HepG2 (cell line): ENCODE data around the gene HTR1D. TPM values are rescaled to one million over a fixed set of nuclear protein-coding genes. Genes with fewer than 3 reads are reported as not detected.

Experiments
- ATAC-seq: fragments of 200-7000 bp; cut with Tn5 transposase; 3 replicates; pipeline ENCODE4 v1.9.1; 2020; ENCODE audit warnings: mild to moderate bottlenecking, moderate library complexity
- BruUV-seq: library from RNA; stranded (reverse); fragments of 400-500 nt; replicated peaks from 2 replicates; lab custom pipeline; 2021; lab: Mats Ljungman, UMichigan
- CTCF ChIA-PET: fragments of 300-600 bp; formaldehyde crosslinking; extraction: SDS; loops from one replicate; lab custom pipeline; 2021; ENCODE audit warnings: low total read pairs, inconsistent platforms, low intra/inter-chr PET ratio; lab: Yijun Ruan, JAX
- POLR2A ChIA-PET: fragments of 350-600 bp; sonication (Branson Sonifier 250); formaldehyde crosslinking; loops from one replicate; lab custom pipeline; 2020; ENCODE audit warnings: antibody characterized with exemption, inconsistent platforms; lab: Yijun Ruan, JAX
- DNase-seq: peaks from one replicate; pipeline ENCODE4 v3.0.0-alpha.2; 2015; ENCODE audit warnings: low spot score
- FAIRE-seq: peaks from 3 replicates; lab custom pipeline; 2011; peaks lifted over from hg19 to GRCh38; lab: Jason Lieb, UNC
- H2AFZ ChIP-seq: one replicate; pipeline ENCODE4 v1.6.1; 2011; ENCODE audit warnings: low read length, inconsistent platforms
- H3K27ac ChIP-seq: fragments of 300-600 bp; 3 replicates; pipeline ENCODE4 v1.8.0; 2011; ENCODE audit warnings: mixed run types, mild to moderate bottlenecking, mixed read lengths, low read length, inconsistent platforms; ENCODE audit not compliant: insufficient read depth; ENCODE audit errors: extremely low read length
- H3K27me3 ChIP-seq, 2 experiments: fragments of 200-600 bp in 1 of 2; 2 replicates in 1 of 2; 3 replicates in 1 of 2; pipeline versions ENCODE4 v1.6.0 to v1.8.0; 2011; ENCODE audit warnings: low read length in 2 of 2, mild to moderate bottlenecking in 2 of 2, moderate library complexity in 2 of 2, inconsistent platforms in 1 of 2; ENCODE audit not compliant: insufficient read depth in 2 of 2, control insufficient read depth in 1 of 2
- H3K36me3 ChIP-seq, 2 experiments: fragments of 200-600 bp in 1 of 2; replicated peaks in 1 of 2; 2 replicates in 1 of 2; 3 replicates in 1 of 2; pipeline versions ENCODE4 v1.5.1 to v1.8.0; 2011; ENCODE audit warnings: low read length in 2 of 2, inconsistent platforms in 1 of 2; ENCODE audit not compliant: insufficient read depth in 2 of 2, control insufficient read depth in 1 of 2
- H3K4me1 ChIP-seq: 2 replicates; pipeline ENCODE4 v1.5.1; 2012; ENCODE audit warnings: low read length, inconsistent platforms; ENCODE audit not compliant: insufficient read depth
- H3K4me2 ChIP-seq: 2 replicates; pipeline ENCODE4 v1.6.0; 2011; ENCODE audit warnings: low read depth, low read length, inconsistent platforms
- H3K4me3 ChIP-seq, 3 experiments: fragments of 200-600 bp in 1 of 3; sonication (generic), shearing (Covaris generic) in 1 of 3; replicated peaks in 1 of 3; 2 replicates each; pipeline ENCODE4 v1.5.1; 2011 to 2016; ENCODE audit warnings: low read length in 3 of 3, inconsistent platforms in 2 of 3, low read depth in 2 of 3, mild to moderate bottlenecking in 2 of 3, control low read depth in 1 of 3, mixed read lengths in 1 of 3; ENCODE audit not compliant: insufficient read depth in 1 of 3
- H3K79me2 ChIP-seq: one replicate; pipeline ENCODE4 v1.6.1; 2011; ENCODE audit warnings: low read length, inconsistent platforms; ENCODE audit not compliant: insufficient read depth
- H3K9ac ChIP-seq: 2 replicates; pipeline ENCODE4 v1.6.0; 2011; ENCODE audit warnings: mild to moderate bottlenecking, low read depth, low read length, inconsistent platforms; ENCODE audit not compliant: insufficient read depth
- H3K9me3 ChIP-seq: 2 replicates; pipeline ENCODE4 v1.5.1; 2012; ENCODE audit warnings: mild to moderate bottlenecking, low read length
- H4K20me1 ChIP-seq: 2 replicates; pipeline ENCODE4 v1.6.0; 2011; ENCODE audit warnings: inconsistent platforms, mild to moderate bottlenecking, low read length, moderate library complexity; ENCODE audit not compliant: insufficient read depth
- AKNA ChIP-seq: sonication (generic); formaldehyde crosslinking; IDR thresholded peaks from 2 replicates; pipeline ENCODE4 v1.4.0; 2020; ENCODE audit warnings: missing genetic modification reagents, borderline replicate concordance
- ARHGAP35 ChIP-seq: sonication (generic); formaldehyde crosslinking; IDR thresholded peaks from 2 replicates; pipeline ENCODE4 v1.9.0; 2022; ENCODE audit warnings: mild to moderate bottlenecking, inconsistent platforms, moderate library complexity, missing genetic modification reagents, borderline replicate concordance
- KDM1A ChIP-seq: IDR thresholded peaks from 2 replicates; pipeline ENCODE4 v1.6.1; 2016; ENCODE audit warnings: missing compliant biosample characterization
- MXD4 ChIP-seq: IDR thresholded peaks from 2 replicates; pipeline ENCODE4 v1.6.1; 2016; ENCODE audit warnings: mild to moderate bottlenecking, missing biosample characterization, missing genetic modification reagents
- TFE3 ChIP-seq: IDR thresholded peaks from 2 replicates; pipeline ENCODE4 v1.6.1; 2016
- ZBTB33 ChIP-seq: sonication (generic); formaldehyde crosslinking; IDR thresholded peaks from 2 replicates; pipeline ENCODE4 v1.4.0; 2020; ENCODE audit warnings: missing genetic modification reagents
- ZFP36 ChIP-seq: fragments of 150-350 bp; IDR thresholded peaks from 2 replicates; pipeline ENCODE4 v1.6.1; 2018; ENCODE audit warnings: borderline replicate concordance, low read length, low read depth; ENCODE audit not compliant: partially characterized antibody
- ZMYM3 ChIP-seq: sonication (generic); formaldehyde crosslinking; IDR thresholded peaks from 2 replicates; pipeline ENCODE4 v1.5.1; 2020; ENCODE audit warnings: mild to moderate bottlenecking, missing genetic modification reagents
- ZNF235 ChIP-seq: sonication (generic); formaldehyde crosslinking; IDR thresholded peaks from 2 replicates; pipeline ENCODE4 v1.8.1; 2023; ENCODE audit warnings: mild to moderate bottlenecking, missing genetic modification reagents, borderline replicate concordance
- ZNF512B ChIP-seq: sonication (generic); formaldehyde crosslinking; IDR thresholded peaks from 2 replicates; pipeline ENCODE4 v1.5.1; 2020; ENCODE audit warnings: missing genetic modification reagents, mild to moderate bottlenecking, borderline replicate concordance
- ZNF713 ChIP-seq: sonication (generic); formaldehyde crosslinking; IDR thresholded peaks from 2 replicates; pipeline ENCODE4 v1.4.0; 2020; ENCODE audit warnings: mild to moderate bottlenecking, missing genetic modification reagents
- ZNF768 ChIP-seq: sonication (generic); formaldehyde crosslinking; IDR thresholded peaks from 2 replicates; pipeline ENCODE4 v1.4.0; 2020; ENCODE audit warnings: missing genetic modification reagents
- WGBS: methylation state at CpG from one replicate; pipeline ENCODE4 v1.1.6; 2017; ENCODE audit warnings: low lambda C conversion rate; 5-methylcytosine and 5-hydroxymethylcytosine counted together
- in situ Hi-C: cut with HindIII; loops from 2 replicates; pipeline ENCODE4 v1.10.0; 2017; ENCODE audit warnings: low pct_unique_long_range_greater_than_20kb; ENCODE audit not compliant: extremely low pct_ligation_motif_present
- intact Hi-C: fragments of 100-400 bp; cut with micrococcal nuclease; formaldehyde crosslinking; loops from one replicate; pipeline ENCODE4 v1.10.0; 2022; ENCODE audit not compliant: unreplicated experiment
- polyA plus RNA-seq, 8 experiments: library from polyadenylated mRNA; depleted of rRNA in 3 of 8; stranded (reverse) in 7 of 8; unstranded in 1 of 8; fragments of >200 nt; fragmentation: Illumina TruSeq in 4 of 8; extraction: Trizol in 4 of 8; gene quantifications; 2 replicates each; pipeline versions ENCODE4 v1.2.1 to v1.2.3, GENCODE V29; 2011 to 2016; ENCODE audit warnings: low read depth in 4 of 8, missing spikeins in 1 of 8, mixed read lengths in 1 of 8; ENCODE audit not compliant: insufficient read depth in 1 of 8
- total RNA-seq, 5 experiments: library from RNA; depleted of rRNA; stranded (reverse); fragments of >200 nt; fragmentation: Illumina TruSeq; extraction: Trizol; gene quantifications; 2 replicates each; pipeline ENCODE4 v1.2.3, GENCODE V29; 2016; ENCODE audit warnings: low read depth in 1 of 5

Gene HTR1D
- total and polyA plus RNA-seq, 2 of the 13 experiments (the other 11 are each of a cell fraction or from before 2014, with no cell fraction given), result 0.04 to 0.07 TPM

- FAIRE-seq (no peak), ATAC-seq (no peak), DNase-seq (no peak)
- ChIA-PET POLR2A (interaction anchor here (1.2 kb wide), 1 partner anchor 122 kb away, joined by 4 read pairs; the partner anchor contains the start of gene HNRNPR), CTCF (no interaction called here)
- BruUV-seq, result no TSS peak
- Histone ChIP-seq H2AFZ (no peak overlapping the region), H3K4me1 (peaks cover 60% of the 10 kb centered on the region), H3K27ac (peak overlapping the region; percentile 37), H3K27me3 (peaks cover 1 to 2% of the 10 kb centered on the region in 2 experiments; a peak in 3 of 5 replicates), H3K79me2 (no peaks in the 10 kb centered on the region), H3K4me3 (no peak overlapping the region), H3K36me3 (no peaks in the 10 kb centered on the region), H4K20me1 (no peaks in the 10 kb centered on the region), H3K4me2 (peak overlapping the region; percentile 20; the same call in 1 of the 2 replicates), H3K9me3 (no peaks in the 10 kb centered on the region), H3K9ac (no peak overlapping the region)
- in situ Hi-C loops, result no loop called here
- WGBS, result 57% methylated on average over 3 of the region's 3 CpGs
- TF ChIP-seq ZNF512B (no peak), ZFP36 (peak; percentile 32), MXD4 (no peak), TFE3 (no peak), ZNF713 (CRISPR knock-in tag) (no peak), KDM1A (0 out of 2 replicates have a peak, but pooled peaks have one; percentile 63), ZBTB33 (CRISPR knock-in tag) (no peak), AKNA (CRISPR knock-in tag) (no peak), ARHGAP35 (no peak), ZNF235 (no peak), ZMYM3 (CRISPR knock-in tag) (peak; percentile 57), ZNF768 (CRISPR knock-in tag) (peak; percentile 94)
- intact Hi-C loops, result no loop called here
Observed at GRCh38 chr1:23222742-23223141, 5.4 kb upstream of the HTR1D start.
